Measurements from ENCODE around the gene MIOX. TPM values are rescaled to one million over a fixed set of nuclear protein-coding genes. Genes with fewer than 3 reads are reported as not detected.

MIOX gene
- polyA plus RNA-seq, 1 experiment, result 0.14 TPM

- H3K27ac ChIP-seq (ENCODE audit: low read depth, low read length), result no peak overlapping the region
- H3K27me3 ChIP-seq (ENCODE audit: control insufficient read depth, insufficient read depth, low read length), result no peaks in the 10 kb centered on the region
- POLR2A ChIA-PET, result no interaction called here
- CTCF ChIA-PET, result interaction anchor here (1.7 kb wide), 1 partner anchor 56 kb away, joined by 4 read pairs; the partner anchor contains the start of gene SCO2
- no peaks in the 10 kb centered on the region; the same call in 1 of the 2 replicates for H3K9me3 ChIP-seq (ENCODE audit: control insufficient read depth, insufficient read depth, low read length)
- no peak for DNase-seq (ENCODE audit: low read depth, low spot score)
- no peak overlapping the region for H3K4me3 ChIP-seq (ENCODE audit: low read depth, low read length)
- TF ChIP-seq CTCF (IDR thresholded peaks at IDR 0.05; ENCODE audit: low read depth, low read length), result no peak
These were observed 17.0 kb upstream of the MIOX start for GRCh38 chr22:50469377-50470305.

GRCh38 chr22:50470491-50470890, 16.2 kb upstream of the MIOX start:
- Histone ChIP-seq H3K27me3 (ENCODE audit: control insufficient read depth, insufficient read depth, low read length) (no peaks in the 10 kb centered on the region), H3K9me3 (ENCODE audit: control insufficient read depth, insufficient read depth, low read length) (no peaks in the 10 kb centered on the region; the same call in 1 of the 2 replicates), H3K27ac (ENCODE audit: low read depth, low read length) (no peak overlapping the region), H3K4me3 (ENCODE audit: low read depth, low read length) (no peak overlapping the region)
- no peak for DNase-seq (ENCODE audit: low read depth, low spot score)
- ChIA-PET CTCF (interaction anchor here (1.7 kb wide), 1 partner anchor 55 kb away, joined by 4 read pairs; the partner anchor contains the start of gene SCO2), POLR2A (no interaction called here)
- no peak for TF ChIP-seq CTCF (IDR thresholded peaks at IDR 0.05; ENCODE audit: low read depth, low read length)

GRCh38 chr22:50471197-50471847, 15.3 kb upstream of the MIOX start:
- ChIA-PET POLR2A (no interaction called here), CTCF (interaction anchor here (1.7 kb wide), 1 partner anchor 54 kb away, joined by 4 read pairs; the partner anchor contains the start of gene SCO2)
- no peak for DNase-seq (ENCODE audit: low read depth, low spot score)
- Histone ChIP-seq H3K4me3 (ENCODE audit: low read depth, low read length) (no peak overlapping the region), H3K9me3 (ENCODE audit: control insufficient read depth, insufficient read depth, low read length) (no peaks in the 10 kb centered on the region; the same call in 1 of the 2 replicates), H3K27me3 (ENCODE audit: control insufficient read depth, insufficient read depth, low read length) (no peaks in the 10 kb centered on the region), H3K27ac (ENCODE audit: low read depth, low read length) (no peak overlapping the region)
- no peak for TF ChIP-seq CTCF (IDR thresholded peaks at IDR 0.05; ENCODE audit: low read depth, low read length)

- no peak overlapping the region for H3K27ac ChIP-seq (ENCODE audit: low read depth, low read length)
- POLR2A ChIA-PET, result no interaction called here
- TF ChIP-seq CTCF (IDR thresholded peaks at IDR 0.05; ENCODE audit: low read depth, low read length), result no peak
- CTCF ChIA-PET, result no interaction called here
- no peak for DNase-seq (ENCODE audit: low read depth, low spot score)
- no peak overlapping the region for H3K4me3 ChIP-seq (ENCODE audit: low read depth, low read length)
- H3K9me3 ChIP-seq (ENCODE audit: control insufficient read depth, insufficient read depth, low read length), result no peaks in the 10 kb centered on the region; the same call in 1 of the 2 replicates
- no peaks in the 10 kb centered on the region for H3K27me3 ChIP-seq (ENCODE audit: control insufficient read depth, insufficient read depth, low read length)
These were observed 14.7 kb upstream of the MIOX start for GRCh38 chr22:50471962-50472361.

All from AG04450 (cell line).